ENCODE data around the gene GPC6. TPM values are rescaled to one million over a fixed set of nuclear protein-coding genes. Genes with fewer than 3 reads are reported as not detected.

Gene GPC6
- total RNA-seq, 1 donor from 2014 or later, result 63.0 TPM

DNA sequence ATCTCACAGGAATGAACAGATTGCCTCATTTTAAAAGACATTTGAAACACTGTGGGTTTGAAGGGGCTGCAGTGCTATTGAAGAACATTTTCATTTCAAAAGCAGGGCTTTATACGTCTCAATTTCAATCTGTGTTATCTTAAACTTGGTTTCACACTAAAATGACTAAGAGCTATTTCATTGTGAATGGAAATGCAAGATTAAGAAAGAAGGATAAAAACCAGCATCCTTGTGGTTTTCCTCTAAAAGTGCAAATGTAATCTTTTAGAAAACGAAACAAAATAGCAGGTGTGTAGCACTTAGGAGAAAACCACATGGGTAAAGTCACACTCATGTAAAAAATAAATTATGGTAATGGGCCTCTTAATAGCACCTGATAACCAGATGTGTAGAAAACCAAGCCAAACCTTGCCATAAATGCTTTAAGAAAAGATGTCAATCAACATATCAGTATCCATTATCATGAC, 397.7 kb downstream of the GPC6 start:
- Histone ChIP-seq H3K27ac (ENCODE audit: low read depth, low read length) (no peak overlapping the region), H3K4me2 (ENCODE audit: low read length) (no peak overlapping the region), H3K4me1 (ENCODE audit: insufficient read depth, low read length) (no peaks in the 10 kb centered on the region), H3K79me2 (ENCODE audit: insufficient read depth, low read length) (no peaks in the 10 kb centered on the region), H3K36me3 (ENCODE audit: insufficient read depth, low read length) (no peaks in the 10 kb centered on the region), H2AFZ (ENCODE audit: low read depth, low read length) (no peak overlapping the region), H3K27me3 (ENCODE audit: insufficient read depth, low read length) (no peaks in the 10 kb centered on the region), H4K20me1 (ENCODE audit: insufficient read depth, low read length) (peaks cover 11% of the 10 kb centered on the region), H3K4me3 (ENCODE audit: insufficient read depth, low read depth, low read length) (no peak overlapping the region), H3K9ac (ENCODE audit: low read length) (no peak overlapping the region), H3K9me3 (ENCODE audit: insufficient read depth, low read depth, low read length) (no peaks in the 10 kb centered on the region)
- peaks cover 3% of the 10 kb centered on the region for H3K36me3 Mint-ChIP-seq (ENCODE audit: low read depth, unreplicated experiment)
- no peak overlapping the region for H3K4me3 Mint-ChIP-seq (ENCODE audit: unreplicated experiment)
- FAIRE-seq (no peak), DNase-seq (ENCODE audit: low read depth) (peak; percentile 75)
- no peak overlapping the region for H3K27ac Mint-ChIP-seq (ENCODE audit: unreplicated experiment)
- no peaks in the 10 kb centered on the region for H3K27me3 Mint-ChIP-seq (ENCODE audit: low read depth, unreplicated experiment)
- TF ChIP-seq, protein P1, sequence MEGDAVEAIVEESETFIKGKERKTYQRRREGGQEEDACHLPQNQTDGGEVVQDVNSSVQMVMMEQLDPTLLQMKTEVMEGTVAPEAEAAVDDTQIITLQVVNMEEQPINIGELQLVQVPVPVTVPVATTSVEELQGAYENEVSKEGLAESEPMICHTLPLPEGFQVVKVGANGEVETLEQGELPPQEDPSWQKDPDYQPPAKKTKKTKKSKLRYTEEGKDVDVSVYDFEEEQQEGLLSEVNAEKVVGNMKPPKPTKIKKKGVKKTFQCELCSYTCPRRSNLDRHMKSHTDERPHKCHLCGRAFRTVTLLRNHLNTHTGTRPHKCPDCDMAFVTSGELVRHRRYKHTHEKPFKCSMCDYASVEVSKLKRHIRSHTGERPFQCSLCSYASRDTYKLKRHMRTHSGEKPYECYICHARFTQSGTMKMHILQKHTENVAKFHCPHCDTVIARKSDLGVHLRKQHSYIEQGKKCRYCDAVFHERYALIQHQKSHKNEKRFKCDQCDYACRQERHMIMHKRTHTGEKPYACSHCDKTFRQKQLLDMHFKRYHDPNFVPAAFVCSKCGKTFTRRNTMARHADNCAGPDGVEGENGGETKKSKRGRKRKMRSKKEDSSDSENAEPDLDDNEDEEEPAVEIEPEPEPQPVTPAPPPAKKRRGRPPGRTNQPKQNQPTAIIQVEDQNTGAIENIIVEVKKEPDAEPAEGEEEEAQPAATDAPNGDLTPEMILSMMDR (IDR thresholded peaks at IDR 0.05; ENCODE audit: insufficient read depth, low read depth, low read length), result no peak
- TF ChIP-seq EZH2 (IDR thresholded peaks at IDR 0.05; ENCODE audit: insufficient read depth, low read length), result no peak
- no peaks in the 10 kb centered on the region for H3K9me3 Mint-ChIP-seq (ENCODE audit: unreplicated experiment)
- peaks cover 11% of the 10 kb centered on the region for H3K4me1 Mint-ChIP-seq (ENCODE audit: low read depth, unreplicated experiment)

DNA sequence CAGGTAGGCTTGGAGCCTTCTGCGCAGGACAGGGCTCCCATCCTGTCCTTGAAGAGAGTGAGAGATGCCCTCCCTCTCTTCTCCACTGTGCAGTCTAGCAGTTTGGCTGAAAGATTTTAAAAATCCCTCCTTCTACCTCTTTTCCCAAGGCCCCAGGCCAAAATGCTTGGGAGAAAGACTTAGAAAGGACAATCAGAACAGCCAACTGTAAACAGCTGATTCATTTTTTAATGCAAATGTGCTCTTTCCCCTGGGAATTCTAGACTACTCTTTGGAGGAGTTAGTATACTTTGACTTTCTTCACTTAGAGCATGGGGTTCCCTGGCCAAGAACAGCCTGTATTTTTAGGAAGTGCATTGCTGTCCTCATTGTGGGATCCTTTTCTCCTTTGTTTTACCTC, 398.9 kb downstream of the GPC6 start:
- TF ChIP-seq, protein P1 (IDR thresholded peaks at IDR 0.05; ENCODE audit: insufficient read depth, low read depth, low read length), result no peak
- TF ChIP-seq EZH2 (IDR thresholded peaks at IDR 0.05; ENCODE audit: insufficient read depth, low read length), result no peak
- Mint-ChIP-seq H3K4me1 (ENCODE audit: low read depth, unreplicated experiment) (peaks cover 11% of the 10 kb centered on the region), H3K4me3 (ENCODE audit: unreplicated experiment) (no peak overlapping the region), H3K36me3 (ENCODE audit: low read depth, unreplicated experiment) (peaks cover 3% of the 10 kb centered on the region), H3K27ac (ENCODE audit: unreplicated experiment) (no peak overlapping the region), H3K27me3 (ENCODE audit: low read depth, unreplicated experiment) (no peaks in the 10 kb centered on the region), H3K9me3 (ENCODE audit: unreplicated experiment) (no peaks in the 10 kb centered on the region)
- no peak for FAIRE-seq
- no peak overlapping the region for H3K4me2 ChIP-seq (ENCODE audit: low read length)
- DNase-seq (ENCODE audit: low read depth), result no peak
- H3K4me1 ChIP-seq (ENCODE audit: insufficient read depth, low read length), result no peaks in the 10 kb centered on the region
- H3K27me3 ChIP-seq (ENCODE audit: insufficient read depth, low read length), result no peaks in the 10 kb centered on the region
- peaks cover 11% of the 10 kb centered on the region for H4K20me1 ChIP-seq (ENCODE audit: insufficient read depth, low read length)
- H3K4me3 ChIP-seq (ENCODE audit: insufficient read depth, low read depth, low read length), result no peak overlapping the region
- H2AFZ ChIP-seq (ENCODE audit: low read depth, low read length), result no peak overlapping the region
- H3K27ac ChIP-seq (ENCODE audit: low read depth, low read length), result no peak overlapping the region
- H3K9me3 ChIP-seq (ENCODE audit: insufficient read depth, low read depth, low read length), result no peaks in the 10 kb centered on the region
- no peaks in the 10 kb centered on the region for H3K79me2 ChIP-seq (ENCODE audit: insufficient read depth, low read length)
- H3K36me3 ChIP-seq (ENCODE audit: insufficient read depth, low read length), result no peaks in the 10 kb centered on the region
- no peak overlapping the region for H3K9ac ChIP-seq (ENCODE audit: low read length)

DNA sequence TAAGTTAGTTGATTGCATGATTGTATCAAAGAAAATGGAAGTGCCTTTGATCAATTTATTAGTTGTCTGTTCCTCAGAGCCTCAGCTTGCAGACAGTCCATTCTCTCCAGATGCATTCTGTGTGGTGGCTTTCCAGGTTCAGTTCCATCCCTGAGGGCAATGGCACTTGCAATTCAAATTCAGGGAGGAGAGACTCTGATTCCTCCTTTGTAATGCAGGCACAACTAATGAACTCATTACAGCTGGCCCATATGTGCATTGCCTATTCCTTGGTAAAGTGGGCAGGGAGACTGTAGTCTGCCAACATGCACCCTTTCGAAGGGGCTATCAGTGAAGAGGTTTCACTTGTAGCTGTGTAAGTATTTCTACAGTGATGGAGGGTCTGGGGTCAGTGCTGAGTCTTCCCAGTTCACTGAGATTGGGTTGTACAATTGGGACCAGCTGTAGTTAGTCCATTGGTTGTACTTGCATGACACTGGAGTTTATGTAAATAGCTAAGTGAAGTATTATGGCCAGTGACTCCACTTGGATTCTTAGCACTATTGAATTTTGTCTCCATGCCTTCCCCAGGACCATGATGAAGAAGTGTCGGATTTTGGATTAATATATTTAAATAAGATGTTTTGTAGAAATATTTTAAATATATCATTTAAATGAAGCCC, 401.7 kb downstream of the GPC6 start:
- no peak for FAIRE-seq
- Histone ChIP-seq H3K79me2 (ENCODE audit: insufficient read depth, low read length) (no peaks in the 10 kb centered on the region), H3K9me3 (ENCODE audit: insufficient read depth, low read depth, low read length) (no peaks in the 10 kb centered on the region), H4K20me1 (ENCODE audit: insufficient read depth, low read length) (peaks cover 12% of the 10 kb centered on the region), H3K27me3 (ENCODE audit: insufficient read depth, low read length) (no peaks in the 10 kb centered on the region), H3K9ac (ENCODE audit: low read length) (no peak overlapping the region), H2AFZ (ENCODE audit: low read depth, low read length) (no peak overlapping the region), H3K27ac (ENCODE audit: low read depth, low read length) (no peak overlapping the region), H3K4me3 (ENCODE audit: insufficient read depth, low read depth, low read length) (no peak overlapping the region), H3K4me1 (ENCODE audit: insufficient read depth, low read length) (no peaks in the 10 kb centered on the region), H3K4me2 (ENCODE audit: low read length) (no peak overlapping the region), H3K36me3 (ENCODE audit: insufficient read depth, low read length) (no peaks in the 10 kb centered on the region)
- H3K4me3 Mint-ChIP-seq (ENCODE audit: unreplicated experiment), result no peak overlapping the region
- TF ChIP-seq EZH2 (IDR thresholded peaks at IDR 0.05; ENCODE audit: insufficient read depth, low read length), result no peak
- TF ChIP-seq, protein P1 (IDR thresholded peaks at IDR 0.05; ENCODE audit: insufficient read depth, low read depth, low read length), result no peak
- no peaks in the 10 kb centered on the region for H3K9me3 Mint-ChIP-seq (ENCODE audit: unreplicated experiment)
- peak overlapping the region; percentile 26 for H3K27ac Mint-ChIP-seq (ENCODE audit: unreplicated experiment)
- peaks cover 9% of the 10 kb centered on the region for H3K4me1 Mint-ChIP-seq (ENCODE audit: low read depth, unreplicated experiment)
- no peak for DNase-seq (ENCODE audit: low read depth)
- H3K27me3 Mint-ChIP-seq (ENCODE audit: low read depth, unreplicated experiment), result no peaks in the 10 kb centered on the region
- peaks cover 3% of the 10 kb centered on the region for H3K36me3 Mint-ChIP-seq (ENCODE audit: low read depth, unreplicated experiment)

Data from astrocyte (in vitro differentiated cells and primary cell).